ENCODE measurements around the gene FBLN5.

- TF ChIP-seq, protein P1, sequence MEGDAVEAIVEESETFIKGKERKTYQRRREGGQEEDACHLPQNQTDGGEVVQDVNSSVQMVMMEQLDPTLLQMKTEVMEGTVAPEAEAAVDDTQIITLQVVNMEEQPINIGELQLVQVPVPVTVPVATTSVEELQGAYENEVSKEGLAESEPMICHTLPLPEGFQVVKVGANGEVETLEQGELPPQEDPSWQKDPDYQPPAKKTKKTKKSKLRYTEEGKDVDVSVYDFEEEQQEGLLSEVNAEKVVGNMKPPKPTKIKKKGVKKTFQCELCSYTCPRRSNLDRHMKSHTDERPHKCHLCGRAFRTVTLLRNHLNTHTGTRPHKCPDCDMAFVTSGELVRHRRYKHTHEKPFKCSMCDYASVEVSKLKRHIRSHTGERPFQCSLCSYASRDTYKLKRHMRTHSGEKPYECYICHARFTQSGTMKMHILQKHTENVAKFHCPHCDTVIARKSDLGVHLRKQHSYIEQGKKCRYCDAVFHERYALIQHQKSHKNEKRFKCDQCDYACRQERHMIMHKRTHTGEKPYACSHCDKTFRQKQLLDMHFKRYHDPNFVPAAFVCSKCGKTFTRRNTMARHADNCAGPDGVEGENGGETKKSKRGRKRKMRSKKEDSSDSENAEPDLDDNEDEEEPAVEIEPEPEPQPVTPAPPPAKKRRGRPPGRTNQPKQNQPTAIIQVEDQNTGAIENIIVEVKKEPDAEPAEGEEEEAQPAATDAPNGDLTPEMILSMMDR (IDR thresholded peaks at IDR 0.05) = no peak
- TF ChIP-seq POLR2AphosphoS5 (IDR thresholded peaks at IDR 0.05; ENCODE audit: low read depth, low read length) (no peak), REST (IDR thresholded peaks at IDR 0.05; ENCODE audit: insufficient read depth in 1 of 2, low read depth in 2 of 2, low read length in 1 of 2) (no peak), SIN3A (IDR thresholded peaks at IDR 0.05; ENCODE audit: borderline replicate concordance, insufficient read depth, low read depth, low read length) (no peak)
Observed at GRCh38 chr14:91987192-91987591, 39.7 kb upstream of the FBLN5 start.

All from Panc1 (cell line).